ENCODE data around the gene TMPRSS11D. TPM values are rescaled to one million over a fixed set of nuclear protein-coding genes. Genes with fewer than 3 reads are reported as not detected.

The TMPRSS11D gene
- total and polyA plus RNA-seq, 5 donors from 2014 or later = not detected

- Mint-ChIP-seq H3K4me3 (no peak overlapping the region), H3K27ac (no peak overlapping the region), H3K27me3 (peaks cover 9% of the 10 kb centered on the region), H3K4me1 (no peaks in the 10 kb centered on the region), H3K36me3 (no peaks in the 10 kb centered on the region), H3K9me3 (peaks cover 0 to 1% (median 0%) of the 10 kb centered on the region in 7 donors)
- H3K9me3 ChIP-seq (ENCODE audit: control insufficient read depth in 2 of 2, low read length in 2 of 2) = no peaks in the 10 kb centered on the region
- H3K27me3 ChIP-seq (ENCODE audit: control insufficient read depth, insufficient read depth, low read length) = no peaks in the 10 kb centered on the region
- H3K36me3 ChIP-seq (ENCODE audit: control insufficient read depth, insufficient read depth, low read length) = no peaks in the 10 kb centered on the region
- H3K4me3 ChIP-seq (ENCODE audit: low read depth, low read length) = no peak overlapping the region
- DNase-seq (no peak), ATAC-seq (ENCODE audit: low read depth in 2 of 2) (no peak)
- H3K4me1 ChIP-seq (ENCODE audit: control insufficient read depth, insufficient read depth, low read length, poor library complexity, severe bottlenecking) = no peaks in the 10 kb centered on the region
- no peak overlapping the region for H3K27ac ChIP-seq (ENCODE audit: insufficient read depth, low read length, poor library complexity, severe bottlenecking)
Observed at GRCh38 chr4:67918428-67918827, 34.6 kb upstream of the TMPRSS11D start.

DNA sequence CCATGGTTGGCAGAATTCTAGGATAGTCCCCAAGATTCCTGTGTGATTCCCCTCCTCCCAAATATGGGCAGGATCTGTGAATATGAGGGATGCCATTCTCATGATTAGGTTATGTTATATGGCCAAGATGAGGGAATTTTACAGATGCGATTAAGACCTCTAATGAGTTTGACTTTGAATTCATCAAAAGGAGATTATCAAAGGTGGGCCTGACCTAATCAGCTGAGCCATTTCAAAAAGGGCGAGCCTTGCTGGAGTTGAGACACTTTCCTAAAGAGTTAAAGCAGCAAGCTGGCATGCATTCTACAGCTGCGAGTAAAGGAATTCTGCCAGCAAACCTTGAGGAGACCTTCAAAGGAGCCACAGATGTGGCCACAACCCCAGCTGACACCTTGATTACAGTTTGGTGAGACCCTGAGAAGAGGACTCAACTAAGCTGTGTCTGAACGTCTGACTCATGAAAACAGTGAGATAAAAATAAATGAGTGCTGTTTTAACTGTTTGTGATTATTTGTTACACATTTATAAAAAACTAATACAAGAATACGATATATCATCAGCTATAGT lies 31.7 kb upstream of the TMPRSS11D start:
- Mint-ChIP-seq H3K27ac (no peak overlapping the region), H3K36me3 (no peaks in the 10 kb centered on the region), H3K27me3 (peaks cover 16% of the 10 kb centered on the region), H3K4me3 (no peak overlapping the region), H3K9me3 (no peaks in the 10 kb centered on the region), H3K4me1 (no peaks in the 10 kb centered on the region)
- Histone ChIP-seq H3K9me3 (ENCODE audit: control insufficient read depth in 2 of 2, low read length in 2 of 2) (no peaks in the 10 kb centered on the region), H3K27ac (ENCODE audit: insufficient read depth, low read length, poor library complexity, severe bottlenecking) (no peak overlapping the region), H3K36me3 (ENCODE audit: control insufficient read depth, insufficient read depth, low read length) (no peaks in the 10 kb centered on the region), H3K4me1 (ENCODE audit: control insufficient read depth, insufficient read depth, low read length, poor library complexity, severe bottlenecking) (no peaks in the 10 kb centered on the region), H3K27me3 (ENCODE audit: control insufficient read depth, insufficient read depth, low read length) (no peaks in the 10 kb centered on the region), H3K4me3 (ENCODE audit: low read depth, low read length) (no peak overlapping the region)
- DNase-seq (no peak), ATAC-seq (ENCODE audit: low read depth in 2 of 2) (no peak)

DNA sequence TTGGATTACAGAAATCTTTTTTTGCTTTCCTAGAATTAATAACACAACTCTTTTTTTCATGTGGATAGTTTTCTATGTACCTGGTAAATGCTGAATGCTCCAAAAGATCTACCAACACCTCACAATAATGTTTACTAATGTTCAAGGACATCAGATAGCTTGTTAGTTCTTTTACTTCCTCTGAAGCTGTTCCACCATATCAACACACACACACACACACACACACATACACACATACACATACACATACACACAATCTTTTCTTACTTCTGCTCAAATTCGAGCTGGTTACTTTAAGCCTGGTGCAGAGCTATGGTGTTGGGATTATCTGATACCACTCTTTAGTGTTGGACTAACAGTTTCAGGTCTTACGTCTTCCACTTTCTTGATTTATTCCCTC lies 28.3 kb upstream of the TMPRSS11D start:
- no peaks in the 10 kb centered on the region for H3K4me1 Mint-ChIP-seq
- peaks cover 13% of the 10 kb centered on the region for H3K27me3 Mint-ChIP-seq
- no peaks in the 10 kb centered on the region for H3K4me1 ChIP-seq (ENCODE audit: control insufficient read depth, insufficient read depth, low read length, poor library complexity, severe bottlenecking)
- H3K36me3 ChIP-seq (ENCODE audit: control insufficient read depth, insufficient read depth, low read length) = no peaks in the 10 kb centered on the region
- no peak overlapping the region for H3K27ac ChIP-seq (ENCODE audit: insufficient read depth, low read length, poor library complexity, severe bottlenecking)
- H3K9me3 Mint-ChIP-seq = no peaks in the 10 kb centered on the region
- no peak for ATAC-seq (ENCODE audit: low read depth in 2 of 2)
- DNase-seq = no peak
- H3K27me3 ChIP-seq (ENCODE audit: control insufficient read depth, insufficient read depth, low read length) = no peaks in the 10 kb centered on the region
- no peak overlapping the region for H3K27ac Mint-ChIP-seq
- no peak overlapping the region for H3K4me3 ChIP-seq (ENCODE audit: low read depth, low read length)
- H3K4me3 Mint-ChIP-seq = no peak overlapping the region
- no peaks in the 10 kb centered on the region for H3K36me3 Mint-ChIP-seq
- H3K9me3 ChIP-seq (ENCODE audit: control insufficient read depth in 2 of 2, low read length in 2 of 2) = no peaks in the 10 kb centered on the region

DNA sequence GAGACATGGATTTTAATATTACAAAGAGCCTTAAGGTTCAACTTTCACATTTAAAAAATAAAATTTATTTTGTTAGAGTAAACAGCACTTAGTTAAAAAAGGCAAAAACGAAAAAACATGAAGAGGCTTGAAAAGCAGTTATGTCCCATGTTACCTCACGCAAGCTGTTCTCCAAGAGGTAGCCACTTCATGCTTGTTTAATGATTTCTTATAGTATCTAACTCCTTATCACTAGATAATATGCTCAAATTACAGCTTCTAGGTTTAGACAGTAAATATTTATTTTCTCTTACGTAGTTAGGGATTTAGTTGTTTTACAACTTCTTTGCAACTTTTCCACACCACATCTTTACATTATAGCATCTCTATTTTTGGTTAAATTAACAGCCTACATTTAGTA lies 27.8 kb upstream of the TMPRSS11D start:
- Histone ChIP-seq H3K36me3 (ENCODE audit: control insufficient read depth, insufficient read depth, low read length) (no peaks in the 10 kb centered on the region), H3K4me3 (ENCODE audit: low read depth, low read length) (no peak overlapping the region), H3K27ac (ENCODE audit: insufficient read depth, low read length, poor library complexity, severe bottlenecking) (no peak overlapping the region), H3K4me1 (ENCODE audit: control insufficient read depth, insufficient read depth, low read length, poor library complexity, severe bottlenecking) (no peaks in the 10 kb centered on the region), H3K27me3 (ENCODE audit: control insufficient read depth, insufficient read depth, low read length) (no peaks in the 10 kb centered on the region), H3K9me3 (ENCODE audit: control insufficient read depth in 2 of 2, low read length in 2 of 2) (no peaks in the 10 kb centered on the region)
- peaks cover 13% of the 10 kb centered on the region for H3K27me3 Mint-ChIP-seq
- H3K4me1 Mint-ChIP-seq = no peaks in the 10 kb centered on the region
- no peak overlapping the region for H3K27ac Mint-ChIP-seq
- no peaks in the 10 kb centered on the region for H3K36me3 Mint-ChIP-seq
- H3K9me3 Mint-ChIP-seq = no peaks in the 10 kb centered on the region
- no peak overlapping the region for H3K4me3 Mint-ChIP-seq
- ATAC-seq (ENCODE audit: low read depth in 2 of 2) (no peak), DNase-seq (no peak)

DNA sequence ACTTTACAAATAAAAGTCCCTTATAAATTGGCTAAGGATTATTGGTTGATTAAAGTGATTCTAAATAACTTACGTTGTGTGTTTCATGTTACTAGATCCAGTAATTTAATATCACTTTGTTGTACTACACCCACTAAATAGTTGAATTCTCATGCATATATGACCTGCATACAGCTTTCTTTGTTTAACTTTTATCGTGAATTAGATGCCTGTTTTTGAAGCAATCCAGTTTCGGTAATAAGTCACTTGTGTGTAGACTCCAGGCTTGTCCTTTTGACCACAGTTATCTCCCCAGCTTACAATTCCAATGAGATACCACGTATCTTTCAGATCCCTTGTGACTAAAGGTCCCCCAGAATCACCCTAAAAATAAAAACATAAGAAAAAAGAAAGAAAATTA lies 27.3 kb upstream of the TMPRSS11D start:
- Mint-ChIP-seq H3K4me3 (no peak overlapping the region), H3K27ac (no peak overlapping the region), H3K27me3 (peaks cover 13% of the 10 kb centered on the region), H3K36me3 (no peaks in the 10 kb centered on the region), H3K4me1 (no peaks in the 10 kb centered on the region), H3K9me3 (peaks cover 0 to under 1% (median 0%) of the 10 kb centered on the region in 7 donors)
- no peak for ATAC-seq (ENCODE audit: low read depth in 2 of 2)
- Histone ChIP-seq H3K27me3 (ENCODE audit: control insufficient read depth, insufficient read depth, low read length) (no peaks in the 10 kb centered on the region), H3K36me3 (ENCODE audit: control insufficient read depth, insufficient read depth, low read length) (no peaks in the 10 kb centered on the region), H3K9me3 (ENCODE audit: control insufficient read depth in 2 of 2, low read length in 2 of 2) (no peaks in the 10 kb centered on the region), H3K4me1 (ENCODE audit: control insufficient read depth, insufficient read depth, low read length, poor library complexity, severe bottlenecking) (no peaks in the 10 kb centered on the region), H3K4me3 (ENCODE audit: low read depth, low read length) (no peak overlapping the region), H3K27ac (ENCODE audit: insufficient read depth, low read length, poor library complexity, severe bottlenecking) (no peak overlapping the region)
- no peak for DNase-seq

GRCh38 chr4:67910585-67910905 lies 26.7 kb upstream of the TMPRSS11D start:
- H3K27ac Mint-ChIP-seq = no peak overlapping the region
- Histone ChIP-seq H3K27ac (ENCODE audit: insufficient read depth, low read length, poor library complexity, severe bottlenecking) (no peak overlapping the region), H3K27me3 (ENCODE audit: control insufficient read depth, insufficient read depth, low read length) (no peaks in the 10 kb centered on the region), H3K9me3 (ENCODE audit: control insufficient read depth in 2 of 2, low read length in 2 of 2) (no peaks in the 10 kb centered on the region), H3K36me3 (ENCODE audit: control insufficient read depth, insufficient read depth, low read length) (no peaks in the 10 kb centered on the region), H3K4me1 (ENCODE audit: control insufficient read depth, insufficient read depth, low read length, poor library complexity, severe bottlenecking) (no peaks in the 10 kb centered on the region), H3K4me3 (ENCODE audit: low read depth, low read length) (no peak overlapping the region)
- DNase-seq (no peak), ATAC-seq (ENCODE audit: low read depth in 2 of 2) (no peak)
- H3K27me3 Mint-ChIP-seq = peaks cover 18% of the 10 kb centered on the region
- no peaks in the 10 kb centered on the region for H3K4me1 Mint-ChIP-seq
- no peaks in the 10 kb centered on the region for H3K36me3 Mint-ChIP-seq
- no peak overlapping the region for H3K4me3 Mint-ChIP-seq
- H3K9me3 Mint-ChIP-seq = peaks cover 0 to 2% (median 0%) of the 10 kb centered on the region in 7 donors

- Mint-ChIP-seq H3K36me3 (no peaks in the 10 kb centered on the region), H3K4me1 (no peaks in the 10 kb centered on the region), H3K9me3 (peaks cover 0 to 2% (median 0%) of the 10 kb centered on the region in 7 donors), H3K27ac (no peak overlapping the region), H3K27me3 (peaks cover 22% of the 10 kb centered on the region), H3K4me3 (no peak overlapping the region)
- Histone ChIP-seq H3K27me3 (ENCODE audit: control insufficient read depth, insufficient read depth, low read length) (no peaks in the 10 kb centered on the region), H3K4me1 (ENCODE audit: control insufficient read depth, insufficient read depth, low read length, poor library complexity, severe bottlenecking) (no peaks in the 10 kb centered on the region), H3K27ac (ENCODE audit: insufficient read depth, low read length, poor library complexity, severe bottlenecking) (no peak overlapping the region), H3K4me3 (ENCODE audit: low read depth, low read length) (no peak overlapping the region), H3K9me3 (ENCODE audit: control insufficient read depth in 2 of 2, low read length in 2 of 2) (no peaks in the 10 kb centered on the region), H3K36me3 (ENCODE audit: control insufficient read depth, insufficient read depth, low read length) (no peaks in the 10 kb centered on the region)
- peak in 2 of 3 donors; percentile 22 to 27 for DNase-seq
- no peak for ATAC-seq (ENCODE audit: low read depth in 2 of 2)
Observed at GRCh38 chr4:67909905-67910584, 26.2 kb upstream of the TMPRSS11D start.

GRCh38 chr4:67907650-67908049 lies 23.8 kb upstream of the TMPRSS11D start:
- Mint-ChIP-seq H3K27ac (no peak overlapping the region), H3K4me1 (no peaks in the 10 kb centered on the region), H3K9me3 (peaks cover 0 to 3% (median 0%) of the 10 kb centered on the region in 7 donors), H3K4me3 (no peak overlapping the region), H3K36me3 (no peaks in the 10 kb centered on the region), H3K27me3 (peaks cover 14% of the 10 kb centered on the region)
- H3K27ac ChIP-seq (ENCODE audit: insufficient read depth, low read length, poor library complexity, severe bottlenecking) = no peak overlapping the region
- H3K9me3 ChIP-seq (ENCODE audit: control insufficient read depth in 2 of 2, low read length in 2 of 2) = no peaks in the 10 kb centered on the region
- H3K4me1 ChIP-seq (ENCODE audit: control insufficient read depth, insufficient read depth, low read length, poor library complexity, severe bottlenecking) = no peaks in the 10 kb centered on the region
- ATAC-seq (ENCODE audit: low read depth in 2 of 2) (no peak), DNase-seq (no peak)
- no peaks in the 10 kb centered on the region for H3K27me3 ChIP-seq (ENCODE audit: control insufficient read depth, insufficient read depth, low read length)
- no peaks in the 10 kb centered on the region for H3K36me3 ChIP-seq (ENCODE audit: control insufficient read depth, insufficient read depth, low read length)
- H3K4me3 ChIP-seq (ENCODE audit: low read depth, low read length) = no peak overlapping the region

Measured in CD4-positive, CD25-positive, alpha-beta regulatory T cell (primary cell).